Progenitor cell of endocrine pancreas (in vitro differentiated cells): ENCODE data around the gene HNRNPAB. TPM values are rescaled to one million over a fixed set of nuclear protein-coding genes. Genes with fewer than 3 reads are reported as not detected.

Experiments used
- DNase-seq: peaks from one replicate; pipeline ENCODE4 v3.0.0; 2021; ENCODE audit warnings: low spot score; ENCODE audit not compliant: unreplicated experiment
- H3K27ac Mint-ChIP-seq: 2 replicates; pipeline ENCODE4 v1.8.0; 2021; ENCODE audit warnings: mild to moderate bottlenecking, moderate library complexity, mixed read lengths
- H3K27me3 Mint-ChIP-seq: 2 replicates; pipeline ENCODE4 v1.8.0; 2021; ENCODE audit warnings: mixed read lengths
- H3K36me3 Mint-ChIP-seq: 2 replicates; pipeline ENCODE4 v1.8.0; 2022; ENCODE audit warnings: mixed read lengths; ENCODE audit not compliant: insufficient read depth
- H3K4me1 Mint-ChIP-seq: 2 replicates; pipeline ENCODE4 v1.8.0; 2021; ENCODE audit warnings: low read depth, mixed read lengths
- H3K4me3 Mint-ChIP-seq: 2 replicates; pipeline ENCODE4 v1.8.0; 2021; ENCODE audit warnings: low read depth, mild to moderate bottlenecking, moderate library complexity, mixed read lengths
- H3K9me3 Mint-ChIP-seq: 2 replicates; pipeline ENCODE4 v1.8.0; 2021; ENCODE audit warnings: low read depth, mixed read lengths
- CTCF ChIP-seq: fragments of 200-600 bp; sonication (generic); IDR thresholded peaks from one replicate; pipeline ENCODE4 v1.5.0; 2021; ENCODE audit warnings: antibody characterized with exemption, mild to moderate bottlenecking; ENCODE audit not compliant: unreplicated experiment
- total RNA-seq: library from RNA; stranded (reverse); gene quantifications from 2 replicates; pipeline ENCODE4 v1.2.1, GENCODE V29; 2021

HNRNPAB gene
- total RNA-seq, 1 donor from 2014 or later = 214 TPM

DNA sequence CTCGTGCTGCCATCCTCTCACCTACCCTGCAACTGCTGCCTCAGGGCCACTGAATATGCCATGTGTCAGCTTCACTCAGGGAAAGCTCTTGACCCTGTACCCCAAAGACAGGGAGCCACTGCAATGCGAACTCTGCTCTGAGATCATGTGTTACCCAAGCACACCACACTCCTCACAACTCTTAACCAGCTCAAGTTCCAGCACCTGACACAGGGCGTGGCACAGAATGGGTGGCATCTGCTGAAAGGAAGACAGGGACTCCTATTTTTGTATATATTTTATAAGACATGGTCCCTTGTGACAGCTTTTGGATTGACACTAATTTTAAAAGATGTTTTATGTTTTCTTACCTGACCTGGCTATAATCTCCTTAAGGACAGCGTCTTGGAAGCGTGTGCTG lies 17.5 kb downstream of the HNRNPAB start:
- Mint-ChIP-seq H3K27ac (peak overlapping the region; percentile 72), H3K36me3 (peaks cover 29% of the 10 kb centered on the region), H3K4me3 (no peak overlapping the region), H3K9me3 (no peaks in the 10 kb centered on the region), H3K4me1 (no peaks in the 10 kb centered on the region), H3K27me3 (no peaks in the 10 kb centered on the region)
- DNase-seq = no peak
- TF ChIP-seq CTCF = no peak

GRCh38 chr5:178222292-178222691 lies 18.0 kb downstream of the HNRNPAB start:
- Mint-ChIP-seq H3K4me3 (no peak overlapping the region), H3K27ac (no peak overlapping the region)
- TF ChIP-seq CTCF = no peak

DNA sequence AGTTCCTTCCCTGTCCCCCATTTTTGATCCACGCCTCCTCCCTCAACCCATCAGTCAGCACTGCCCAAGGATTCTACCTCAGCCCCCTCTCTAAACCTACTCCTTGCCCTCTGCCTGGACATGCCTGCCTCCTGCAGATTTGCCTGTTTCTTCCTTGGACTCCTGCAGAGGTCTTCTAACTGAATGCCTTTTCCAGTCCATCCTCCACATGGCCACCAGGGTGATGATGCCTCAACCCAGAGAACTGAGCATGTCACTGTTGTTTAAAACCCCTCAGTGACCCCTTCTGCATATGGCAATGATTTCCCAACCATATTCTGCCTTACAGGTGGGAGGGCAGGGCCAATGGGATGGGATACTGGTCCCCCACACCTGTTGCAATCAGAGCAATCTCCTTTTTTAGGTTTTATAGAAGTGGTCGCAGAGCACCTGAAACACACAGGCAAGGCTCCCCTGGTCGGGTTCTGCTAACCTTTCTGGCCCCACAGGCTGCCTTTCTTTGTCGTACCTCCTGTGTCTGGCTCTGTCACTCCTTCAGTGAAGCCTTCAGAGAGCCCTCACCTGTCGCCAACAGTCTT lies 19.0 kb downstream of the HNRNPAB start:
- TF ChIP-seq CTCF = no peak
- DNase-seq = no peak
- H3K27ac Mint-ChIP-seq = peak overlapping the region; percentile 65
- H3K4me3 Mint-ChIP-seq = no peak overlapping the region
- no peaks in the 10 kb centered on the region for H3K27me3 Mint-ChIP-seq
- H3K9me3 Mint-ChIP-seq = no peaks in the 10 kb centered on the region
- H3K4me1 Mint-ChIP-seq = no peaks in the 10 kb centered on the region
- peaks cover 42% of the 10 kb centered on the region for H3K36me3 Mint-ChIP-seq

More at GRCh38 chr5:178222292-178222691, 18.0 kb downstream of the HNRNPAB start:
- DNase-seq = no peak
- H3K27me3 Mint-ChIP-seq = no peaks in the 10 kb centered on the region
- H3K4me1 Mint-ChIP-seq = no peaks in the 10 kb centered on the region
- H3K9me3 Mint-ChIP-seq = no peaks in the 10 kb centered on the region
- H3K36me3 Mint-ChIP-seq = peaks cover 34% of the 10 kb centered on the region

- H3K27ac Mint-ChIP-seq = peak overlapping the region; percentile 21
- H3K4me1 Mint-ChIP-seq = no peaks in the 10 kb centered on the region
- H3K27me3 Mint-ChIP-seq = no peaks in the 10 kb centered on the region
- peaks cover 42% of the 10 kb centered on the region for H3K36me3 Mint-ChIP-seq
- DNase-seq = no peak
- H3K9me3 Mint-ChIP-seq = no peaks in the 10 kb centered on the region
- no peak for TF ChIP-seq CTCF
- H3K4me3 Mint-ChIP-seq = no peak overlapping the region
Observed at GRCh38 chr5:178223828-178224335, 19.5 kb downstream of the HNRNPAB start.

- DNase-seq = no peak
- Mint-ChIP-seq H3K27ac (no peak overlapping the region), H3K36me3 (peaks cover 44% of the 10 kb centered on the region), H3K4me3 (no peak overlapping the region), H3K9me3 (no peaks in the 10 kb centered on the region), H3K27me3 (no peaks in the 10 kb centered on the region), H3K4me1 (no peaks in the 10 kb centered on the region)
- no peak for TF ChIP-seq CTCF
Observed at GRCh38 chr5:178224403-178224802, 20.1 kb downstream of the HNRNPAB start.
